AG04449 (cell line): ENCODE measurements around the gene MRO.

Experiments
- CTCF ChIA-PET: fragments of 350-600 bp; formaldehyde crosslinking; extraction: SDS; loops from one replicate; lab custom pipeline; 2021; ENCODE audit warnings: antibody characterized with exemption; lab: Yijun Ruan, JAX
- POLR2A ChIA-PET: fragments of 400-600, 350-600 bp; formaldehyde crosslinking; extraction: SDS; loops from one replicate; lab custom pipeline; 2020; ENCODE audit warnings: antibody characterized with exemption, inconsistent platforms; lab: Yijun Ruan, JAX
- DNase-seq: peaks from one replicate; pipeline ENCODE4 v3.0.0-alpha.2; 2010; ENCODE audit warnings: low read depth, low spot score
- H3K4me3 ChIP-seq: 2 replicates; pipeline ENCODE4 v1.5.1; 2011; ENCODE audit warnings: low read depth, mild to moderate bottlenecking, control low read depth, low read length
- TF ChIP-seq, protein P1 (sequence below): IDR thresholded peaks from one replicate; pipeline ENCODE4 v1.5.1; 2011; ENCODE audit warnings: mild to moderate bottlenecking, moderate library complexity, low read length, control low read depth, inconsistent platforms; ENCODE audit not compliant: insufficient read depth; ENCODE audit errors: missing control alignments

Gene MRO

DNA sequence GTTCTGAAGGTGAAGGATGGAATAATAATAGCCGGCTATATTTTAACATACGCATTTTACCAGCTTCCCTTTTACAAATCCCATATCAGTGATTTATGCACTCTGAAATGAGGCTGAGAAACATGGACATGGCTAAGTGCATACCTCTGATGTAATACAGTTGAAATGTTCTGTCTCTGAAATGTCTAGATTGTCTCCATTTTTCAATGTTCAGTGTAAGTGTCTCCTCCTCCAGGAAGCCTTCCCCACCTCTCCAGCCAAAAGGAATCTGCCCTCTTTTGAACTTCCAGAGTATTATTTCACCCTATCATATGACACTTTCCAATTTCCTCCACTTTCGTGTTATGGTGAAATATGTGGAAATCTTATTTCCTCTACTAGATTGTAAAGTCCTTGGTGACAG, 29.6 kb upstream of the MRO start:
- CTCF ChIA-PET: no interaction called here
- TF ChIP-seq, protein P1, sequence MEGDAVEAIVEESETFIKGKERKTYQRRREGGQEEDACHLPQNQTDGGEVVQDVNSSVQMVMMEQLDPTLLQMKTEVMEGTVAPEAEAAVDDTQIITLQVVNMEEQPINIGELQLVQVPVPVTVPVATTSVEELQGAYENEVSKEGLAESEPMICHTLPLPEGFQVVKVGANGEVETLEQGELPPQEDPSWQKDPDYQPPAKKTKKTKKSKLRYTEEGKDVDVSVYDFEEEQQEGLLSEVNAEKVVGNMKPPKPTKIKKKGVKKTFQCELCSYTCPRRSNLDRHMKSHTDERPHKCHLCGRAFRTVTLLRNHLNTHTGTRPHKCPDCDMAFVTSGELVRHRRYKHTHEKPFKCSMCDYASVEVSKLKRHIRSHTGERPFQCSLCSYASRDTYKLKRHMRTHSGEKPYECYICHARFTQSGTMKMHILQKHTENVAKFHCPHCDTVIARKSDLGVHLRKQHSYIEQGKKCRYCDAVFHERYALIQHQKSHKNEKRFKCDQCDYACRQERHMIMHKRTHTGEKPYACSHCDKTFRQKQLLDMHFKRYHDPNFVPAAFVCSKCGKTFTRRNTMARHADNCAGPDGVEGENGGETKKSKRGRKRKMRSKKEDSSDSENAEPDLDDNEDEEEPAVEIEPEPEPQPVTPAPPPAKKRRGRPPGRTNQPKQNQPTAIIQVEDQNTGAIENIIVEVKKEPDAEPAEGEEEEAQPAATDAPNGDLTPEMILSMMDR: no peak
- POLR2A ChIA-PET: no interaction called here
- H3K4me3 ChIP-seq: no peak overlapping the region
- DNase-seq: no peak

DNA sequence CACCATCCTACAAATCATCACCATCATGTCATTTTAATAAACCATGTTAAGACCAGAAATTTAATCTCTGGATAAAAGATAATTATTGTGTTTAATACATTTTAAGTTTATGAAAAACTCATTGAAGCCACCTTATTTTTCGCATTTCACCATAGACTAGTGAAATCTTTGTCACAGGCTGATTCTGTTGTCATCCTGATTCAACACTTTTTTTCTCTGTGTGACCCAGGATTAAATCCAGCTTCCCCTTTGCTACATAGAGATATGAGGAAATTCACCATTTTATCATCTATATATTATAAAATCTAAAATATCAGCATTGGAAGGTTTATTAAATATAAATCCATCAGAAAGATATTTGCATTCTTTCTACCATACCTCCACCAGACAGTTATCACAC, 29.2 kb upstream of the MRO start:
- TF ChIP-seq, protein P1: no peak
- ChIA-PET POLR2A (no interaction called here), CTCF (no interaction called here)
- no peak for DNase-seq
- no peak overlapping the region for H3K4me3 ChIP-seq

DNA sequence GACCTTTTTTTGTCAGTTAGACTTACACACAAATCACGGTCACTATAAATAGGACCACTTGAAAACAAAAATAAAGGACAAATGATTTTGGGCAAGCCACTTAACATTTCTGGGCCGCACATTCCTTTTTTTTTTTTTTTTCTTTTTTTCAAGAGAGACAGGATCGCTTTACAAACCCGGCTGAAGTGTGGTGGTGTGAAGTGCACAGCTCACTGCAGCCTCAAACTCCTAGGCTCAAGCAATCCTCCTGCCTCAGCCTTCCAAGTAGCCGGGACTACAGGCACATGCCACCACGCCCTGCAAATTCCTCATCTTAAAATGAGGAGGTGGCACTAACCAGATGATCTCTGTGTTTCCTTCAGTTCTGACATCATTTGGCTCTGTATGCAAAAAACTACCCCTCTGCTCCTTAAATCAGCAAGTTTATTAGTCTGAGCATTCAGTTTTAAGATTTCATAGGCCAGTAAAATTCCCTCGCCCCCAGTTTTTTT, 28.3 kb upstream of the MRO start:
- TF ChIP-seq, protein P1: no peak
- POLR2A ChIA-PET: interaction anchor here (0.7 to 1.3 kb wide), 2 partner anchors 21 to 182 kb away, joined by 3 read pairs; partner anchors contain the start of gene SMAD4
- CTCF ChIA-PET: interaction anchor here (1.2 kb wide), 1 partner anchor 9 kb away, joined by 3 read pairs; no protein-coding TSS in a partner anchor
- no peak overlapping the region for H3K4me3 ChIP-seq
- DNase-seq: no peak

DNA sequence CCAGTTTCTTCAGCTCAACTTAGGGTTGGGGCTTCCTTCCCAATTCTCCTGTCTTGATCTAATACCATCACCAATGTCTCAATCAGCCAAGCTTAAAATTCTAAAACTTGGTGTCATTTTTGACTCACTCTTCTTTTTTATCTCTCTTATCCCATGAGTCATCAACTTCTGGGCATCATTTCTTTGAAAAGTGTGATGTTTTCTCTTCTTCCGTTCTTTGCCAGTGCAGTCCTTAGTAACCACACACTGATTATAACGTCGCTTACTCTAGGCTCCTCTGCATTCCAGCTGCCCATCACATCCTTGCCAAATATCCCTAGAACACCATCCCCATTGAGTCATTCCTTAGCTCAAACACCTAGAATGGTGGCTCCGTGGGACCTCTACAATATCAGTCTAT, 27.4 kb upstream of the MRO start:
- no peak for DNase-seq
- ChIA-PET CTCF (interaction anchor here (1.3 to 2.1 kb wide), 2 partner anchors 10 to 16 kb away, joined by 4 to 5 read pairs; no protein-coding TSS in a partner anchor), POLR2A (interaction anchor here (0.5 to 1.3 kb wide), 4 partner anchors 11 to 183 kb away, joined by 3 to 6 read pairs (median 3); partner anchors contain the start of genes ME2 and SMAD4)

DNA sequence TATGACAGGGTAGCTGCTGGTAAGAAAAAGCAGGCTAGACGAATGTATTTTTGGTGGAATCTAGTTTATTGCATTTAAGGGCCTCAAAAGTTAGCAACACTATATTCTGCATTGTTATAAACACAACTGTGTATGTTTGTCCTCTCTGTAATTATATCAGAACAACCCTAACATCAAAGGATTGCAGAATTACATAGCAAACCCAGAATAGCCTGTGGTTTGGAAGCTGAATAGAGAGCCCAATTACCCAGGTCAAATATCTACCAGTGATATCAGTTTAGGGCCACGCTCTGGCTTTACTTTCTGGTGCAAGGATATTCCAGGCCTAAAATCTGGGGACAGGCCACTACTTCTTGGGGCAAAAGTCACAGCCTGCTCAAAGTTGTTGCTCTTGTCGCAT, 25.1 kb upstream of the MRO start:
- no peak overlapping the region for H3K4me3 ChIP-seq
- ChIA-PET CTCF (interaction anchor here (0.9 to 1.7 kb wide), 3 partner anchors 22 to 206 kb away, joined by 3 to 5 read pairs (median 3); no protein-coding TSS in a partner anchor), POLR2A (no interaction called here)
- TF ChIP-seq, protein P1: no peak
- no peak for DNase-seq

More for the DNA sequence above, 27.4 kb upstream of the MRO start:
- H3K4me3 ChIP-seq: no peak overlapping the region
- TF ChIP-seq, protein P1: no peak

DNA sequence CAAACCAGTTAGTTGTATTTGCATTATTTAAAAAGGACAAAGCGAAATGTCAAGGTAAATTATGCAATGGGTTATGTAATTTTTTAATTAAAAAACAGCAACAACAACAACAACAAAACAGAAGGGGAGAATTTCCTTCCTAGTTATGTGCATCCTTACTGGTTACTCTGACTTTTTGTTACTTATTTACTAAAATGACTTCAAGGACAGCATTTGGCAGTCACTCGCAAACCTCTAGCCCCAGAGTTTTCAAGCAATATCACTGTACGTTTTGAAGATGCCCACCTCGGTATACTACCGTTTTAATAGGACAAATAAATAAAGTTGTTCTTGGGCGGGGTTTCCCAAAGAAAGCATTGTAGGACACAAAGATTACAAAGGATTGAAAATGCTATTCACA, 24.7 kb upstream of the MRO start:
- no peak overlapping the region for H3K4me3 ChIP-seq
- CTCF ChIA-PET: interaction anchor here (0.9 to 1.7 kb wide), 3 partner anchors 22 to 206 kb away, joined by 3 to 5 read pairs (median 3); no protein-coding TSS in a partner anchor
- DNase-seq: no peak
- POLR2A ChIA-PET: no interaction called here
- TF ChIP-seq, protein P1: no peak
